Upper lobe of left lung (tissue), 4 donors: ENCODE data around the gene CAMK2B.

ENCODE experiments used
- CTCF ChIP-seq, 6 experiments: fragments of 450-650 bp in 4 of 6; fragments of 200-600 bp in 2 of 6; sonication (generic) in 2 of 6; IDR thresholded peaks; one replicate each; pipeline ENCODE4 v1.5.1; 2016 to 2019; ENCODE audit warnings: antibody characterized with exemption in 6 of 6
- EP300 ChIP-seq, 4 donors: sonication (generic); formaldehyde crosslinking; IDR thresholded peaks; one replicate each; pipeline ENCODE4 v1.5.1; 2017; ENCODE audit warnings: antibody characterized with exemption in 4 of 4, control low read depth in 2 of 4
- POLR2A ChIP-seq, 4 donors: fragments of 450-650 bp; IDR thresholded peaks; one replicate each; pipeline ENCODE4 v1.5.1; 2016 to 2017; ENCODE audit warnings: antibody characterized with exemption in 4 of 4, mild to moderate bottlenecking in 2 of 4
- POLR2AphosphoS5 ChIP-seq, 2 donors: sonication (generic); formaldehyde crosslinking; IDR thresholded peaks; one replicate each; pipeline ENCODE4 v1.5.1; 2017; ENCODE audit warnings: antibody characterized with exemption in 2 of 2

DNA sequence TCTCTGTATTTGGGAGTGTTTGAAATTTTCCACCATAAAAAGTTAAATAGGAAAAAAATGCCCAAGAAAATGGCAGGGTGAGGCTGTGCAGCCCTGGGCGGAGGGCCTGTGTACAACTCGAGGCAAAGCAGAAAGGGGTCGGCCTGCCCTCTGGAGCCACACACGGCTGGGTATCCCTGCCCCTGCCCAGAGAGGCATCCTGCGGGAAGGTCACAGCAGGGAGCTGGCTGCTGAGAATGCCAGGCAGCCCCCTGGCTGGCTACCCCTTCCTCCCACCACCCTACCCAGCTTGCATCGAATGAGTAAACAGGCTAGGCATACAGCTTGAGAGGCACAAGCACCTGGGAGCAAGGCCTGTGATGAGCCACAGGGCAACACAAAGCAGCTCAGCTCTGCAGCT is 46.1 kb downstream of the CAMK2B start:
- TF ChIP-seq POLR2AphosphoS5 (IDR thresholded peaks at IDR 0.05) (no peak), CTCF (IDR thresholded peaks at IDR 0.05) (no peak), POLR2A (IDR thresholded peaks at IDR 0.05) (no peak), EP300 (IDR thresholded peaks at IDR 0.05) (no peak)
